ENCODE data around the gene EPHA3. TPM values are rescaled to one million over a fixed set of nuclear protein-coding genes. Genes with fewer than 3 reads are reported as not detected.

The EPHA3 gene
- total RNA-seq, 1 experiment from 2014 or later = not detected

DNA sequence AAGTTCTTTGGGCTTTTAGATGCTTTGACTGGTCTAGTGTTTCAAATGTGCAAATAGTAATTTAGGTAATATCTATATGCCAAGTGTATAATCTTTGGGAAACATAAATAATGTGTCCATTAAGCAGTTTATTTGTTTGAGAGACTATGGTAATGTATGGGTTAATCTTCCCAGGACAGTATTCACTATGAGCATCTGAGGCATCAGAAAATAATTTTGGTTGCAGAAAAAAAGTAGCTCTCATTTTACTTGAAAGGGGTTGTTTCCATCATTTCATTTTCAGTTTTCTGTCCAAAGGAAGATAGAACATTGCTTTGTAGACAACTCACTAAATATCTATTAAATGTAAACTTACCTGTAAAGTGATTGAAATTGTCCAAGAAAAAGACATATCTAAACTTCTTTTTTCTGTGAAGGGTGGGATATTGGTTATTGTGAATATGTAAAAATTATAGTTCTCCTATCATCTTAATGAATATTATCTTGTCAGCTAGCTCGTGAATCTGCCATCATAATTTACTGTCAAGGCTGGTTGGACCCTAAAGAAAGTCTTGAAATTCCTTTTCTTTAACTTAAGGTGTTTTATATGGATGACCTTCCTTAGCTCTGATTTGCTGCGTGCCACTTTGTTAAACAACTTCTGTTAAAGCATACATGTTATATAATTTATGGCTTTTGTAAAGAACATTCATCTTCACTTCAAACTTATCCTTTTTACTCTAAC lies 108.8 kb downstream of the EPHA3 start:
- no peak for DNase-seq (ENCODE audit: low read depth)
- in situ Hi-C loops (cut with HindIII; ENCODE audit: low pct_unique_long_range_greater_than_20kb, low sequenced_read_pairs) = no loop called here

DNA sequence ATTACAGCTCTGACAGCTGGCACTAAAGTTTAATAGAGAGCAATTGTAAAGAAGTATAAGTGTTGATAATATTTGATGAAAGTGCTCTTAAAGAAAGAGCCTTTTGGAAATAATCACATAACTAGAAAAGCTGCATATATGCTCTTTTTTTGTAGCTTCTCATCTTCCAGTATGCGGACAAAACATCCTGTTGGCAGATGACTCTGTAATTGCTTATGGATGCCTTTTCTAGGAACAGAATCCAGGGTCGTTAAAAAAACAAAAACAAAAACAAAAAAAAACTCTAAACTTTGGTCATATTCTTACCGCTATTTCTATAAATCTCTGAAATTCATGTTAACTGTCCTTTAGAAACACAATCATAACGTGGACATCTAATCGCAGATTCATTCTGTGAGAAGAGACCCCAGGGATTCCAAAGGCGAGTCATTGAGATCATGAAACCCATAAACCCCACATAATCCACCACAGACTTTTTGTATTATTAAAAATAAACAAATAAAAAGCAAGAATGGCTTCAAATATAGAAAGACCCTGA lies 109.8 kb downstream of the EPHA3 start:
- DNase-seq (ENCODE audit: low read depth) = no peak
- in situ Hi-C loops (cut with HindIII; ENCODE audit: low pct_unique_long_range_greater_than_20kb, low sequenced_read_pairs) = no loop called here

DNA sequence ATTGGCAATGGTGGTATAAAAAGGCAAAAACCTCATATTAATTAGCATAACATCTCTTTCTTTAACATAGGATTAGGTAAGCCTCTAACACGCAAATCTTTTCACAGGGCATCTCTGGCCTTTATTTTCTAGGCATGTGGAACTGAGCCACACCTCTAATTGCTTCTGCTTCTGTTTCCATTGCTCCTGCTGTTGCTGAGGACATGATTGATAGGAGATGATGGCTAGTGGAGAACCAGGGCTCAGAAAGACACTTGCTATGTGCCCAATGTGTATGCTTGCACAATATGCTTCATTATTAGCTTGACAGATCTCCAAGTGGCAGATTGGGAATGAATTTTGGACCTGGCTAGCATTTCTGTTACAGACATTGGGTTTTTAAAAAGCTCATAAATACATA lies 114.5 kb downstream of the EPHA3 start:
- in situ Hi-C loops (cut with HindIII; ENCODE audit: low pct_unique_long_range_greater_than_20kb, low sequenced_read_pairs) = no loop called here
- DNase-seq (ENCODE audit: low read depth) = no peak

- no peak for DNase-seq (ENCODE audit: low read depth)
- in situ Hi-C loops (cut with HindIII; ENCODE audit: low pct_unique_long_range_greater_than_20kb, low sequenced_read_pairs) = no loop called here
Observed at GRCh38 chr3:89223188-89223587, 115.8 kb downstream of the EPHA3 start.

DNA sequence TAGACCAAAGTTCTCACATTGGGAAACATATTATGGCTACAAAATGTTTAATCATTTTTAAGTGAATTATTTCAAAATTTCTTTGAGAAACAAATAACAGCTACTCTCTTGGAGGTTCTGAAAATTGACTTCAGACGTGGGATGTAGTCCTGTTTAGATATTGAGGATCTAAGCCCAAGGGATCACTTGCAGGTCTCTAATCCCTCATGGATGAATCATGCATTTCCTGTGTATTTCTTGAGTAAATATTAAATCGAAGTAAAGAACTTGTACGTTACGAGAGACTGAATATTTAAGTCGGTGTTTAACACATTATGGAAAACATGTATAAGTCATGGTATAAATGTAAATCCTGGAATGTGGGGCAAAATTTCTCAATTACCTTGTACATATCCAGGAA lies 119.8 kb downstream of the EPHA3 start:
- in situ Hi-C loops (cut with HindIII; ENCODE audit: low pct_unique_long_range_greater_than_20kb, low sequenced_read_pairs) = no loop called here
- DNase-seq (ENCODE audit: low read depth) = no peak

GRCh38 chr3:89227634-89228033 lies 120.2 kb downstream of the EPHA3 start:
- in situ Hi-C loops (cut with HindIII; ENCODE audit: low pct_unique_long_range_greater_than_20kb, low sequenced_read_pairs) = no loop called here
- DNase-seq (ENCODE audit: low read depth) = no peak

- no peak for DNase-seq (ENCODE audit: low read depth)
- in situ Hi-C loops (cut with HindIII; ENCODE audit: low pct_unique_long_range_greater_than_20kb, low sequenced_read_pairs) = no loop called here
Observed at GRCh38 chr3:89232155-89232554, 124.7 kb downstream of the EPHA3 start.

- no peak for DNase-seq (ENCODE audit: low read depth)
- in situ Hi-C loops (cut with HindIII; ENCODE audit: low pct_unique_long_range_greater_than_20kb, low sequenced_read_pairs) = no loop called here
Observed at GRCh38 chr3:89234620-89235019, 127.2 kb downstream of the EPHA3 start.

- in situ Hi-C loops (cut with HindIII; ENCODE audit: low pct_unique_long_range_greater_than_20kb, low sequenced_read_pairs) = no loop called here
- no peak for DNase-seq (ENCODE audit: low read depth)
Observed at GRCh38 chr3:89238846-89239245, 131.4 kb downstream of the EPHA3 start.

DNA sequence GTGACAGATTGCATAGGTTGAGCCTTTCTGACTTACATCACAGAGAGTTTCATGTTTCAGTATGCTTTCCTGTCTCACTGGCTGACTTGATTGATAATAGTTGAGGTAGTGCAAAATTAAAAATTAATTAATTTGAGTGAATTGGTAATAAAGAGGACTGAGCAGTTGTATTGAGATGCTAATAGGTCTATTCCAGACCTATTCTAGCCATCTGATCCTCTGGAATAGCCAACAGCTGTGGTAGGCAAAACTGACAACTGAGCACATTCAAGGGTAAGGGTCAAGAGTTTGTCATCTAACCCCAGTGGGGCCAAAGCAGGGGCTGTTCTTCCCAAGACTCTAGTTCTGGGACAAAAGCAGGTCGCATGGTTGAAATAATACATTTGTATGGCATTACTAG lies 132.4 kb downstream of the EPHA3 start:
- no peak for DNase-seq (ENCODE audit: low read depth)
- in situ Hi-C loops (cut with HindIII; ENCODE audit: low pct_unique_long_range_greater_than_20kb, low sequenced_read_pairs) = no loop called here

- in situ Hi-C loops (cut with HindIII; ENCODE audit: low pct_unique_long_range_greater_than_20kb, low sequenced_read_pairs) = no loop called here
- no peak for DNase-seq (ENCODE audit: low read depth)
Observed at GRCh38 chr3:89245612-89246011, 138.2 kb downstream of the EPHA3 start.

- DNase-seq (ENCODE audit: low read depth) = no peak
- in situ Hi-C loops (cut with HindIII; ENCODE audit: low pct_unique_long_range_greater_than_20kb, low sequenced_read_pairs) = no loop called here
Observed at GRCh38 chr3:89246326-89246725, 138.9 kb downstream of the EPHA3 start.

GRCh38 chr3:89250742-89251141 lies 143.3 kb downstream of the EPHA3 start:
- in situ Hi-C loops (cut with HindIII; ENCODE audit: low pct_unique_long_range_greater_than_20kb, low sequenced_read_pairs) = no loop called here
- no peak for DNase-seq (ENCODE audit: low read depth)

DNA sequence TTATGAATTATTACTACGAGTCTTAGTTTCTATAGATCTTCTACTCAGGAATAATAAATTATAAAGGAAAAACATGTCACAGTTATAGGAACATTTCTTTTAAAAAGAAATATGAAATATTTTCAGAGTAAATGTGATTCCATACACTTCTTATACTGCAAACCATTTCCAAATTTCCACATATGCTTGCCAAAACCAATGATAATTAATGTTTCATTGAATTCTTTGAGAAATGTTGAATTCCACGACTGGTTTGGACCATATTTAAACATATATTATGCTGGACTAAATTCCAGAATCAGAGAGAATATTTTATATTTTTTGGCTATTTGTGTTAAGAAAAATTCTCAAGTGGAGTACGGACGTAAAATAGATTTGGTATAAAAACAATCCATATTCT lies 144.6 kb downstream of the EPHA3 start:
- in situ Hi-C loops (cut with HindIII; ENCODE audit: low pct_unique_long_range_greater_than_20kb, low sequenced_read_pairs) = no loop called here
- no peak for DNase-seq (ENCODE audit: low read depth)

- in situ Hi-C loops (cut with HindIII; ENCODE audit: low pct_unique_long_range_greater_than_20kb, low sequenced_read_pairs) = no loop called here
- DNase-seq (ENCODE audit: low read depth) = no peak
Observed at GRCh38 chr3:89252860-89253259, 145.4 kb downstream of the EPHA3 start.

GRCh38 chr3:89256395-89256794 lies 149.0 kb downstream of the EPHA3 start:
- DNase-seq (ENCODE audit: low read depth) = no peak
- in situ Hi-C loops (cut with HindIII; ENCODE audit: low pct_unique_long_range_greater_than_20kb, low sequenced_read_pairs) = no loop called here

GRCh38 chr3:89256882-89257281 lies 149.5 kb downstream of the EPHA3 start:
- in situ Hi-C loops (cut with HindIII; ENCODE audit: low pct_unique_long_range_greater_than_20kb, low sequenced_read_pairs) = no loop called here
- no peak for DNase-seq (ENCODE audit: low read depth)

- in situ Hi-C loops (cut with HindIII; ENCODE audit: low pct_unique_long_range_greater_than_20kb, low sequenced_read_pairs) = no loop called here
Observed at GRCh38 chr3:89260721-89261120, 153.3 kb downstream of the EPHA3 start.

DNA sequence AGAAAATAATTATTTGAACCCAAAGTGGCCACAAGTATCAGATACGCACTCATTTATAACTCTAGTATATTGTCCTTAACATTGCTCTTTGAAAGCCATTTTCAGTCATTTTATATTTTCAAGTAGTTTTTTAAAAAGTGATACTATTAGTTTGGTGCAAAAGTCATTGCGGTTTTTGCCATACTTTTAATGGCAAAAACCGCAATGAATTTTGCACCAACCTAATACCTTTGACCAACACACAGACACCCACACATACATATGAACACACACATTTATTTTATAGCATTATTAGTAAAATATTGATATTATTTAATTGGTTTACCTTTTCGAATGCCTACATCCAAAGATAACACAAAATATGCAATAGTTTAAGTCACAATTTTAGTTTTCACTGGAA lies 154.3 kb downstream of the EPHA3 start:
- in situ Hi-C loops (cut with HindIII; ENCODE audit: low pct_unique_long_range_greater_than_20kb, low sequenced_read_pairs) = no loop called here
- no peak for DNase-seq (ENCODE audit: low read depth)

More at GRCh38 chr3:89260721-89261120, 153.3 kb downstream of the EPHA3 start:
- DNase-seq (ENCODE audit: low read depth) = no peak

GRCh38 chr3:89262309-89262929 lies 155.0 kb downstream of the EPHA3 start:
- in situ Hi-C loops (cut with HindIII; ENCODE audit: low pct_unique_long_range_greater_than_20kb, low sequenced_read_pairs) = no loop called here
- no peak for DNase-seq (ENCODE audit: low read depth)
